Stimulated activated effector memory CD8-positive, alpha-beta T cell treated with anti-CD3 and anti-CD28 coated beads, Interleukin-12 subunit alpha, Interleukin-12 subunit beta, amount 100 ng/mL, for 72 hours (primary cell): ENCODE results near the gene PUS1.
"Not testable (repeated sequence)": the region's sequence is repeated elsewhere in the genome, so short reads cannot be mapped to it uniquely, and the experiment has no call there.

Source experiments
- ATAC-seq: fragments of 150-1000 bp; cut with Tn5 transposase; 2 replicates; pipeline ENCODE4 v1.10.0; 2021
- DNase-seq, 2 donors: peaks; one replicate each; pipeline ENCODE4 v3.0.0; 2021 to 2022; ENCODE audit warnings: low spot score in 2 of 2
- H3K27ac Mint-ChIP-seq: one replicate; pipeline ENCODE4 v1.8.0; 2022; ENCODE audit warnings: mild to moderate bottlenecking, mixed read lengths
- H3K36me3 Mint-ChIP-seq: one replicate; pipeline ENCODE4 v1.8.0; 2022; ENCODE audit warnings: mild to moderate bottlenecking, mixed read lengths
- H3K4me1 Mint-ChIP-seq: one replicate; pipeline ENCODE4 v1.8.0; 2022; ENCODE audit warnings: mixed read lengths
- H3K4me3 Mint-ChIP-seq: one replicate; pipeline ENCODE4 v1.8.0; 2022; ENCODE audit warnings: mild to moderate bottlenecking, mixed read lengths
- H3K9me3 Mint-ChIP-seq: one replicate; pipeline ENCODE4 v1.8.0; 2022; ENCODE audit warnings: mixed read lengths

PUS1 gene

DNA sequence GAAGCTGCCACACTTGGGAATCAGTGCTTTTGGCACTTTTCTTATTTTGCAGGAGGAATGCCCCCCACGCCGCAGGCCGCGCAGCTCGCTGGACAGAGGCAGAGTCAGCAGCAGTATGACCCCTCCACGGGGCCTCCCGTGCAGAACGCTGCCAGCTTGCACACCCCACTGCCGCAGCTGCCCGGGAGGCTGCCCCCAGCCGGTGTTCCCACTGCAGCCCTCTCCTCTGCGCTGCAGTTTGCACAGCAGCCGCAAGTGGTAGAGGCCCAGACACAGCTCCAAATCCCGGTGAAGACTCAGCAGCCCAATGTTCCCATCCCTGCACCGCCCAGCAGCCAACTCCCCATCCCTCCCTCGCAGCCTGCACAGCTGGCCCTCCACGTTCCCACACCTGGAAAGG, 53.0 kb downstream of the PUS1 start:
- Mint-ChIP-seq H3K27ac (no peak overlapping the region), H3K4me1 (peaks cover 6% of the 10 kb centered on the region), H3K4me3 (no peak overlapping the region), H3K9me3 (no peaks in the 10 kb centered on the region), H3K36me3 (peaks cover 98% of the 10 kb centered on the region)
- DNase-seq (no peak), ATAC-seq (no peak)

DNA sequence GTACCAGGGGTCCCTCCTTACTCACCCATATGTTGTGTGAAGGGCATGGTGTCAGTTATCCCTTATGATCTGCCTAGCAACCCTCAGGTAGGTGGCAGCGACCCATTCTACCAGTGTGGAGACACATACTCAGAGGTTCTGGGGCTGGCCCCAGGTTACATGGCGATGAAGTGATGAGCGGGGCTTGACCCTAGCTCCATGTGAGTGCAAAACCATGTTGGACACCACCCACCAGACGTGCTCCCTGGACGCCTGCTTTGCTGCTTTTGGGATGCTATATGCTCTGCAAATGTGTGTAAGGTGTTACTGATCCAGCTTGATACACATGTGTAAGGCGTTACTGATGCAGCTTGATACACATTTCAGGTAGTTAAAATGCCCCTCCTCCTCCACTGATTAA, 54.0 kb downstream of the PUS1 start:
- H3K4me3 Mint-ChIP-seq: no peak overlapping the region
- no peak for ATAC-seq
- H3K36me3 Mint-ChIP-seq: peaks cover 100% of the 10 kb centered on the region
- no peaks in the 10 kb centered on the region for H3K9me3 Mint-ChIP-seq
- no peak overlapping the region for H3K27ac Mint-ChIP-seq
- H3K4me1 Mint-ChIP-seq: no peaks in the 10 kb centered on the region
- no peak for DNase-seq

DNA sequence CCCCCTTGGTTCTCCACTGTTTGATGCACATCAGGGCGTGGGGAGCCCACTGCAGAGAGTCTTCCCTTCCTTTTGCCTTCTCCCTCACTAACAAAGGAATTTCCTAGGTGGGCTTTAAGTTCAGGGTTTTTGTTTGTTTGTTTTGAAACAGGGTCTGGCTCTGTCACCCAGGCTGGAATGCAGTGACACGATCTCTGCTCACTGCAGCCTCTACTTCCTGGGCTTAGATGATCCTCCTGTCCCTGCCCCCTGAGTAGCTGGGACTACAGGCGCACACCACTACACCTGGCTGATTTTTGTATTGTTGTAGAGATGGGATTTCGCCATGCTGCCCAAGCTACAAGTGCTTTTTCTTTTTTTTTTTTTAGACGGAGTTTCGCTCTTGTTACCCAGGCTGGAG, 54.5 kb downstream of the PUS1 start:
- no peaks in the 10 kb centered on the region for H3K4me1 Mint-ChIP-seq
- DNase-seq: no peak
- H3K36me3 Mint-ChIP-seq: peaks cover 100% of the 10 kb centered on the region
- no peaks in the 10 kb centered on the region for H3K9me3 Mint-ChIP-seq
- no peak overlapping the region for H3K4me3 Mint-ChIP-seq
- no peak for ATAC-seq
- H3K27ac Mint-ChIP-seq: no peak overlapping the region

DNA sequence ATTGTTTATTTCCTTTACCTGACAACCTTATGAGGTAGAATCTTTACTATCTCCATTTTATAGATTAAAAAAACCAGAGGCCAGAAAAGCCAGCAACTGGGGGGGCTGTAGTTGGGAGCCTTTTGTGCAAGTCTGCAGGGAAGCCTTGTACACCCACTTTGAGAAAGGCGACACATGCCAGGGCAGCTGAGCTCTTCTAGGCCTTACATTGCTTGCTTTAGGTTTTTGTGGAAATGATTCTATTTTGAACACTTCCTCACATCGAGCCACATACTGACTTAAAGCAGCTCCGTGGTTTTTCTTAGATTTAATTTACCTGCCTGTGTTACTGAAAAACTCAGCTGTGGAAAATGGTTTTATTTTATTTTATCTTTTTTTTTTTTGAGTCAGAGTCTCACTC, 55.3 kb downstream of the PUS1 start:
- DNase-seq (no peak), ATAC-seq (no peak)
- Mint-ChIP-seq H3K4me3 (no peak overlapping the region), H3K36me3 (peaks cover 100% of the 10 kb centered on the region), H3K4me1 (no peaks in the 10 kb centered on the region), H3K27ac (no peak overlapping the region), H3K9me3 (no peaks in the 10 kb centered on the region)

DNA sequence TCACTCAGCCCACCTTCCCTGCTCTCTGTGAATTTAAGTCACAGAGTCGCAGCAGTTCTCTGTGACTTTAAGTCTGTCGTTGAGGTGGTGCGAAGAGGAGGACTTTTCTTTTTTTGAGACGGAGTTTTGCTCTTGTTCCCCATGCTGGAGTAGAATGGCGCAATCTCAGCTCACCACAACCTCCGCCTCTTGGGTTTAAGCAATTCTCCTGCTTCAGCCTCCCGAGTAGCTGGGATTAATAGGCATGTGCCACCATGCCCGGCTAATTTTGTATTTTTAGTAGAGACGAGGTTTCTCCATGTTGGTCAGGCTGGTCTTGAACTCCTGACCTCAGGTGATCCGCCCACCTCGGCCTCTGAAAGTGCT, 56.4 kb downstream of the PUS1 start:
- not testable (repeated sequence) for H3K4me3 Mint-ChIP-seq, H3K27ac Mint-ChIP-seq, H3K9me3 Mint-ChIP-seq, DNase-seq, H3K4me1 Mint-ChIP-seq, ATAC-seq
- peaks cover 100% of the 10 kb centered on the region for H3K36me3 Mint-ChIP-seq

DNA sequence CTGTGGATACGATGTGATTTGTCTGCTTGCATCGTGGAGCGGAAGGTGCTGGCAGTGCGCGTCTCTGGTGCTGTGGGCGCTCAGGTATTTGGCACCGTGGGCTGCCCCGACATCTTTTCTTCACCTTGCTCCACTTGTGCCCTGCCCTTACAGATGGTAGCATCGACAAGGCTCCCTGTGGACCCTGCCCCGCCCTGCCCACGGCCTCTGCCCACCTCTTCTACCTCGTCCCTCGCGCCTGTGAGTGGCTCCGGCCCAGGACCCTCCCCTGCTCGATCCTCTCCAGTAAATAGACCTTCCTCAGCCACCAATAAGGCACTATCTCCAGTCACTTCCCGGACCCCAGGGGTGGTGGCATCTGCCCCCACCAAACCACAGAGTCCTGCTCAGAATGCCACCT, 57.3 kb downstream of the PUS1 start:
- ATAC-seq (no peak), DNase-seq (no peak)
- Mint-ChIP-seq H3K36me3 (peaks cover 100% of the 10 kb centered on the region), H3K27ac (peak overlapping the region; percentile 48), H3K4me1 (no peaks in the 10 kb centered on the region), H3K4me3 (no peak overlapping the region), H3K9me3 (no peaks in the 10 kb centered on the region)

DNA sequence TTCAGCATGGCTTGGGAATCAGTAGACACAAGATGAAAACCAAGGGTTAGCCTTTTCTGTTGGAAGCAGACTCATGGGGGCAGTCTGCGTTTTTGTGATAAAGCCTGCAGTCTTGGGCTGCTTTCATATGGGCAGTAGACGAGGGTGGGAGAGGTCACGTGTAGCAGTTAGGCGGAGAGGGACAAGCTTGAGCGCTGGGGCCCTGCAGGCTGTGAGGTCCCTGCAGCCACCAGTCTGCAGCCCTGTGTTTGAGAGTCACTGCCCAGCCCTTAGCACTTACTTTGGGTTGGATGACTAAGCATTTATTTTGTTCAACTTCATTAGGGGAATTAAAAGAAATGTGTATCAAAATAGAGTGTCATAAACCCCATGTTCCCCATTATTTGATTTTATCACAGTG, 57.8 kb downstream of the PUS1 start:
- H3K27ac Mint-ChIP-seq: peak overlapping the region; percentile 48

DNA sequence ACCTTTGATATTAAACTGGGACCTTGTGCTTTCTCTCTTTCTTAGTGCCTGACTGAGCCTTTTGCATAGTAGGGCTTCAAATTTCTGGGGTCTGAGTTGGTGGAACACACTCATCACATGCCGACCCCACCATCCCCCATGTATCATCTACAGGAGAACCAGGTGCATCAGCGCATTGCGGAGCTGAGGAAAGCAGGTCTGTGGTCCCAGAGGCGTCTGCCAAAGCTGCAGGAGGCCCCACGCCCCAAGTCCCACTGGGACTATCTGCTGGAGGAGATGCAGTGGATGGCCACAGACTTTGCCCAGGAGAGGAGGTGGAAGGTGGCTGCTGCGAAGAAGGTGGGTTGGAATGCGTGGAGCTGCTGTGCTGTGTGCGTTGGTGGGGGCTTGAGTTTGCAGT, 58.5 kb downstream of the PUS1 start:
- no peaks in the 10 kb centered on the region for H3K4me1 Mint-ChIP-seq
- no peaks in the 10 kb centered on the region for H3K9me3 Mint-ChIP-seq
- H3K4me3 Mint-ChIP-seq: no peak overlapping the region
- DNase-seq (no peak), ATAC-seq (no peak)
- H3K36me3 Mint-ChIP-seq: peaks cover 100% of the 10 kb centered on the region
- no peak overlapping the region for H3K27ac Mint-ChIP-seq

More for the DNA sequence above, 57.8 kb downstream of the PUS1 start:
- no peaks in the 10 kb centered on the region for H3K9me3 Mint-ChIP-seq
- no peak for DNase-seq
- peaks cover 100% of the 10 kb centered on the region for H3K36me3 Mint-ChIP-seq
- no peak overlapping the region for H3K4me3 Mint-ChIP-seq
- ATAC-seq: no peak
- H3K4me1 Mint-ChIP-seq: no peaks in the 10 kb centered on the region

DNA sequence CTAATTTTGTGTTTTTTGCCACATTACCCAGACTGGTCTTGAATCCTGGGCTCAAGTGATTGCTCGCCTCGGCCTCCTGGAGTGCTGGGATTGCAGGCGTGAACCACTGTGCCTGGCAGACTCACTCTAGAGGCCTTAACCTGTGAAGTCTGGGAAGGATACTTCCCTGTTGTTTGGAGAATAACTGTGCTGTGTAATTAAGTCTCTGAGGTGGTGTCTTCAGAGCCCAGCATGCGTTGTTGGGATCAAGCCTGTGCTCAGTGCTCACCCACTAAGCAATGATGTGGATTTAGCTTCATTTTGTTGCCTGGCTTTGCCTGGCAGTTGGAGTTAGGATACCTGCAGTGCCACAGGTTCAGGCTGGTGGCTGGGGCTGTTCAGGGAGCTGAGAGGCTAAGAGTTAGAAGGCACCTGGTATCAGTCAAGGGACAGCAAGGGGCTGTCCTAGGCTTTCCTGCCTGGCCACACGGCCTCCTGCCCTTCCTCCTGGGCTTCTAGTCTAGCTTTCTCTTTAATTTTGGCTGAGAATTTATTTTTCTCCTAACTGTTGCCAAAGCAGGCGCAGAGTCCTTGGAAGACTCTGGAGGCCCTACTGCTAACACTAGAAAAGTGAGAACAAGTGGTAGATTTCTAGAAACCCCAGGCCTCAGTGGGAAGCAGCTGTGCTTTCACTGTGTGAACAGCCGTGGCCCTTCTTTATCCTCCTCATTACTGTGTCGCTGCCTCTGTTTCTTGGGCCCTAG, 59.1 kb downstream of the PUS1 start:
- H3K36me3 Mint-ChIP-seq: peaks cover 100% of the 10 kb centered on the region

DNA sequence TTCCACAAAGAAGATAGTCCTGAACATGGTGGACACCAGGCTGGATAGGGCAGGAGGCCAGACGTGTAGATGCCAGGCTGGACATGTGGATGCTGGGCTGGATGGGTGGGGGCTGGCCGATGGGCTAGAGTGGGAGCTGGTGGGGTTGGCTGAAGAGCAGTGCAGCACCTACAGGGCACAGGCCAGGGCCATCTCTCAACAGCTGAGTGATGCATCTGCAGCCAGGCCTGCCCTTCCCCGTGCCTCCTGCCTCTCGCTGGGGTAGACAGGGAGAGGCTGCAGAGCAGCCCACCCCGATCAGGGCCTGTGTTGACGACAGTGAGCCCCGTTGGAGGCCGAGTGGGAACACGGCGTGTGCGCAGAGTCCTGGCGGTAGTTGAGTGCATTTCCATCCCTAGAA, 59.9 kb downstream of the PUS1 start:
- Mint-ChIP-seq H3K4me1 (peaks cover 8% of the 10 kb centered on the region), H3K9me3 (no peaks in the 10 kb centered on the region), H3K36me3 (peaks cover 100% of the 10 kb centered on the region), H3K27ac (no peak overlapping the region), H3K4me3 (no peak overlapping the region)
- DNase-seq (no peak), ATAC-seq (no peak)

More for the DNA sequence above, 59.1 kb downstream of the PUS1 start:
- H3K4me3 Mint-ChIP-seq: no peak overlapping the region
- H3K9me3 Mint-ChIP-seq: no peaks in the 10 kb centered on the region
- DNase-seq (no peak), ATAC-seq (no peak)
- H3K4me1 Mint-ChIP-seq: no peaks in the 10 kb centered on the region
- H3K27ac Mint-ChIP-seq: no peak overlapping the region

DNA sequence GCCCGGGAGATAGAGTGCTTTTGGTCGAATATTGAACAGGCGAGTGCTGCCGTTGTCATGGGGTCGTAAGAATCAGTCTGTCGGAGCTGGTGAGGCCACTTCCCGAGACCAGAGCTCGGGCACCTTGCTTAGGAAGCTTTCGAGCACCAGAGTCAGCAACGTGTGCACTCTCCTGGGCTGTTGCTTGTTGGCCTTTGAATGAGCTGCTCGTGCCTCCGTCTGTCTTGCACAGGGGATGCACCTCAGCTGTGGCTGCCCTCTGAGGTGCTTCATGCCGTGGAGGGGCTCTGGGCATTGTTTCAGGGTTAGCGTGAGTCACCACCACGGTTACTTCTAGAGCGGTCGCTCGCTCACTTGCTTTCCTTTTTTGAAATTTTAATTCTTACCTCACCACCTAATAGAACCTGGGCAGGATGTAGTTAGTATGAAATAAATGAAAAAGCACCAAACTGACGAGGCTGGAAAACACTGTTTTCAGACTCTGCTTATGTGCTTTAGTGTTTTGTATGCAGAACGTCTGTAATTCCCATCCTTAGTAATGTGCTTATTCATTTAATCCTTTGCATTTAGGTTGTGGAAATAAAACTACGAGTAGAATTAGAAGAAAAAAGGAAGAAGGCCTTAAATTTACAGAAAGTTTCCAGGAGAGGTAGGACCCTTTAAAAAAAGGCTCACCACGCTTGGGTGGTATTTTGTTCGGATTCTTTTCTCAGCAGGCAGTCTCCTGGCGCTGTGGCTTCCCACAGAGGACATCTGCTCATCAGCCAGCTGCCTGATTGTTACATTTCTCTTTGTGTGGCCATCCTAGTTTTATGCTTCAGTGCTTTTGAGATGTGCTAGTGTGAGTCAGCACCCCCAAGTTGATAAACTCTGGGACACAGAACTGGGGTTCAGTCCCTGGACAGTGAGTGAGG, 61.2 kb downstream of the PUS1 start:
- Mint-ChIP-seq H3K9me3 (no peaks in the 10 kb centered on the region), H3K4me1 (peaks cover 12% of the 10 kb centered on the region)

DNA sequence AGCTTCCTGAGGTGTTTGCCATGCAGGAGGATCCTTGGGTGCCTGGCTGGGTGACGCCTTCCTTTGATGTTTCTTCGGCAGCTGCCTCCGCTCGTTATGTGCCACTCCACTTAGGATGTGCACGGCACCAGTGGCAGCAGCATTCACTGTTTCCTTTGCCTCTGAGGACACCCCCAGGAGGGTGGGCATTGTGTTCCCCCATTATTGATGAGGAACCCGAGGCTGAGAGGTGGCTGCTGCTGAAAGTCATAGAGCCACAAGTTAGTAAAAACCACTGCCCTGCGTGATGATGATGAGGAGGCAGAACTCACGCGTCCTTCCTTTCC, 61.9 kb downstream of the PUS1 start:
- Mint-ChIP-seq H3K9me3 (no peaks in the 10 kb centered on the region), H3K4me1 (peaks cover 12% of the 10 kb centered on the region), H3K36me3 (peaks cover 93% of the 10 kb centered on the region), H3K27ac (no peak overlapping the region), H3K4me3 (no peak overlapping the region)
- ATAC-seq (no peak), DNase-seq (no peak)

More for the DNA sequence above, 61.2 kb downstream of the PUS1 start:
- Mint-ChIP-seq H3K27ac (no peak overlapping the region), H3K36me3 (peaks cover 97% of the 10 kb centered on the region), H3K4me3 (no peak overlapping the region)
- ATAC-seq (no peak), DNase-seq (no peak)

DNA sequence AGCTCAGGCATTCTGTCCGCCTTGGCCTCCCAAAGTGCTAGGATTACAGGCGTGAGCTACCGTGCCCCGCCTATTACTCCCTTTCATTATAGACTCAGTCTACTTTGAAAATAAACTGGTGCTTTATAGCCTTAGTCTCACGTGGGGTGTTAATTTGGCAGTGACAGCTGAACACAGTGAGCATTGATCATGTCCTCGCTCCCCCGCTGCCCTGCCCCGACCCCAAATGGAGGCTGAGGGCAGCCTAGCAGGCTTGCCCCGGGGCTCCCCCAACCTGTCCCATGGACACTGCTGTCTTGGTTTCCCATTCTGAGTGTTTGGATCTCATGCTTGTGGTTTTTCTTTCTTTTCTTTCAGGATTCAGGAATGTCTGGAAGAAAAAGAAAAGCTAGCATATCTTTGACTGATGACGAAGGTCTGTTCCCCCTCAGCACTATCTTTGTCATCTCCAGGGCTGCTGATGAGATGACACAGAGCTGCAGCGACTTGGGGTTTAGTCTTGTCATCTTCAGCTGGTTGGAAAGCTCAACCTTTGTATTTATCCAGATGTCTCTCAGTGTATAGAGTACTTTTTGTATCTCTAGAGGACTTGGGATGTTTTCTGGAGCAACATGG, 62.8 kb downstream of the PUS1 start:
- no peak for DNase-seq
- ATAC-seq: no peak
- Mint-ChIP-seq H3K4me1 (peaks cover 12% of the 10 kb centered on the region), H3K4me3 (no peak overlapping the region), H3K9me3 (no peaks in the 10 kb centered on the region), H3K36me3 (peaks cover 93% of the 10 kb centered on the region), H3K27ac (no peak overlapping the region)

DNA sequence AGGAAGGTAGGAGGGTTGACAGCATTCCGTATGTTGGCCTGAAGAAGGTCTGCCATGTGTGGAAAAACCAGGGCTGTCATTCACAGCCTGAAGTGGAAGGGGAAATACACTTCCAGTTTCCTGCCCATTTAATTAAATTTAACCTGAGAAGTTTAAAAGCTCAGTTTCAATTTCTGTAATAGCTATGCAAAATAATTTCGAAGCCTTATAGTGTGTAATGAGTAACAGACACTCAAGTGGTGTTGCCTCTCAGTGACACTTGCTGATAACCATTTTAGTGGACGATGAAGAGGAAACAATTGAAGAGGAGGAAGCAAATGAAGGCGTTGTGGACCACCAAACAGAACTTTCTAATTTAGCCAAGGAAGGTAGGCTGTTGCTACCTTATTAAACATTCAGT, 65.5 kb downstream of the PUS1 start:
- Mint-ChIP-seq H3K9me3 (no peaks in the 10 kb centered on the region), H3K27ac (peak overlapping the region; percentile 58), H3K4me3 (no peak overlapping the region), H3K4me1 (peaks cover 12% of the 10 kb centered on the region), H3K36me3 (peaks cover 83% of the 10 kb centered on the region)
- DNase-seq (no peak), ATAC-seq (no peak)
